Adipose tissue (tissue), 3 donors: ENCODE measurements around the gene PLCB3. TPM values are rescaled to one million over a fixed set of nuclear protein-coding genes. Genes with fewer than 3 reads are reported as not detected.
A peak's percentile ranks its signal among the peaks of the same experiment; 100 is the strongest.

Source experiments
- H3K27ac ChIP-seq: one replicate; pipeline ENCODE4 v1.5.1; 2013; ENCODE audit warnings: low read depth, low read length
- WGBS, 3 donors: extraction: QIAGEN DNeasy Blood & Tissue Kit; methylation state at CpG; one replicate each; pipeline ENCODE4 v1.1.7; 2013; 5-methylcytosine and 5-hydroxymethylcytosine counted together
- polyA plus RNA-seq, 3 donors: library from polyadenylated mRNA; stranded (reverse); fragments of 200-250 nt; gene quantifications; one replicate each; pipeline ENCODE4 v1.2.3, GENCODE V29; 2013
- donor health status: healthy with polysubstance abuse.
- donor health status: Bipolar disorder and iron deficiency.
- donor health status: healthy.

The PLCB3 gene
- polyA plus RNA-seq, 3 donors: 5.7 to 22.2 (median 11.1) TPM

DNA sequence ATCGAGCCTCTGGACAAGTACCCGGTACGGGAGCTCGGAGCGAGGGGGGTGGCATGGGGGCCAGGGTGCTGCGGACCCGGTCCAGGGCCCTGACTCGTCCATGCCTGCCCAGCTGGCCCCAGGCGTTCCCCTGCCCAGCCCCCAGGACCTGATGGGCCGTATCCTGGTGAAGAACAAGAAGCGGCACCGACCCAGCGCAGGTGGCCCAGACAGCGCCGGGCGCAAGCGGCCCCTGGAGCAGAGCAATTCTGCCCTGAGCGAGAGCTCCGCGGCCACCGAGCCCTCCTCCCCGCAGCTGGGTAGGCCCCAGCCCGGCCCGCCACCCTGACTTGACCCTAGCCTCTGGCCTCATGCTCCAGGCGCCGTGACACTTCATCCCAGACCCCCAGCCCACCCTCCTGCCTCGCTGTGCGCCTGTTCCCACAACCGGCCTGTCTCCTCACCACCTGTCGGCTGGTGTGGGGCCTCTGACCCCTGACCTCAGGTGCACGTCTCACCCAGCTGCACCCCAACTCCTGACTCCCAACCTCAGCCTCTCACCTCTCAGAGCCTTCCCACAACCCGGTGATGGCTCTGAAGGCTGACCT lies 7.7 kb downstream of the PLCB3 start:
- no peak overlapping the region for H3K27ac ChIP-seq

DNA sequence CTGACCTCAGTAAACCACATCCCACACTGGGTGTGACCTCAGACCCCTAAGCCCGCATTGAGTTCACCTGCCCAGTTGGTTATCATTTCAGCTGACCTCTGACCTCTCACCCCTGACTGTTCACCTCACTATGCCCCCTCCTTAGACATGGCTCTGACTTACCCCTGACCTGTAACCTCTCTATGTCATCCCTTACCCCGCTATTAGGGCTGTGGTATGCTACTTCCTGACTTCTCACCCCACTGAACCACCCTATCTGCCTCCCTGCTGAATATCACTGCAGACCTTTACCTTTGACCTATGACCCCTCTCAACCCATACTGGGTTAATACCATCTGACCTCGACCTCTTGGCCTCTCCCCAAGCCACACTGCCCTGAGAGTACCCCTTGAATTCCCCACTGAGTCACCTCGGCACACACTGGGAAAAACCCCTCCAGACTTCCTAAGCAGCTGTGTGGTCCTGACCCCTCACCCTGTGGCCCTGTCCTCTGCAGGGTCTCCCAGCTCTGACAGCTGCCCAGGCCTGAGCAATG lies 8.3 kb downstream of the PLCB3 start:
- 83 to 85% (median 84%) methylated on average over 4 of the region's 4 CpGs for WGBS, 3 donors
- no peak overlapping the region for H3K27ac ChIP-seq

More for the DNA sequence above, 7.7 kb downstream of the PLCB3 start:
- WGBS, 3 donors: 91 to 96% (median 92%) methylated on average over 16 to 32 of the region's 32 CpGs

- 89 to 95% (median 92%) methylated on average over 6 of the region's 6 CpGs for WGBS, 3 donors
- H3K27ac ChIP-seq: no peak overlapping the region
Observed at GRCh38 chr11:64260147-64260708, 8.9 kb downstream of the PLCB3 start.

DNA sequence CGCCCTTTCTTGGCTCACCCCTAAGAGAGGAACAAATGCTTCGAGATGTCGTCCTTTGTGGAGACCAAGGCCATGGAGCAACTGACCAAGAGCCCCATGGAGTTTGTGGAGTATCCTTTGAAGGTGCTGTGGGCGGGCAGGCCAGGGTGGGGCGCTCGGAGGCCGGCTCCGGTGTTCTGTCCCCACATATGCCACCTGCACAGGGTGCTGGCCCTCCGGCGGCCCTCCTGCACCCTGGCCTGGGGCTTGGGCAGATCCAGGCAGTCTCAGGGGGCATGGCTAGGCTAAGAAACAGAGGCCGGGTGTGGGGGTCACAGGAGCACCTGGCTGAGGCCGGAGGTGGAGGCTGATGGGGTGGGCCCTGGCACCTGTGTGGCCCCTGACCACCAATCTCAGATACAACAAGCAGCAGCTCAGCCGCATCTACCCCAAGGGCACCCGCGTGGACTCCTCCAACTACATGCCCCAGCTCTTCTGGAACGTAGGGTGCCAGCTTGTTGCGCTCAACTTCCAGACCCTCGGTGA lies 10.3 kb downstream of the PLCB3 start:
- 90 to 93% (median 92%) methylated on average over 18 of the region's 18 CpGs for WGBS, 3 donors
- H3K27ac ChIP-seq: no peak overlapping the region

DNA sequence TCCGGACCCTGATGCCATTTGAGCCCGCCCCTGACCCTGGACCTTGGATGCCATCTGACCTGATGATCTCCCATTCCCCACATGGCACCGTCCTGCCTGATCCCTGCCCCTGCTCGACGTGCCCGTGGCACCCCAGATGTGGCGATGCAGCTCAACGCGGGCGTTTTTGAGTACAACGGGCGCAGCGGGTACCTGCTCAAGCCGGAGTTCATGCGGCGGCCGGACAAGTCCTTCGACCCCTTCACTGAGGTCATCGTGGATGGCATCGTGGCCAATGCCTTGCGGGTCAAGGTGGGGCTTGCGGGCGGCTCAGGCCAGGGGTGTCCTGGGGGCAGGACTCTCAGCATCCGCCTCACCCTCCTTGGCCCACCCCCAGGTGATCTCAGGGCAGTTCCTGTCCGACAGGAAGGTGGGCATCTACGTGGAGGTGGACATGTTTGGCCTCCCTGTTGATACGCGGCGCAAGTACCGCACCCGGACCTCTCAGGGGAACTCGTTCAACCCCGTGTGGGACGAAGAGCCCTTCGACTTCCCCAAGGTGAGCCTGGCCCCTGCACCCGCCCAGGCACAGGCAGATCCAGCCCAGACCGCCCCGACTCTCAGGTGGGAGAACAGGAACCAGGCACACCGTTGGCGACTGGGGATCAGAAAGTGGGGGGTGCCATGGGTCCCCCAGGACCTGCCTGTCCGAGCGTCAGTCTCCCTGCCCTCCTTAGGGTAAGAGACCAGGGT lies 11.1 kb downstream of the PLCB3 start:
- no peak overlapping the region for H3K27ac ChIP-seq
- 92 to 94% (median 94%) methylated on average over 40 to 42 of the region's 42 CpGs for WGBS, 3 donors

GRCh38 chr11:64263021-64263946 lies 12.0 kb downstream of the PLCB3 start:
- 84 to 90% (median 86%) methylated on average over 29 of the region's 29 CpGs for WGBS, 3 donors
- no peak overlapping the region for H3K27ac ChIP-seq

GRCh38 chr11:64263947-64264317 lies 12.6 kb downstream of the PLCB3 start:
- H3K27ac ChIP-seq: no peak overlapping the region
- WGBS, 3 donors: 92 to 98% (median 95%) methylated on average over 8 of the region's 8 CpGs

GRCh38 chr11:64264371-64264852 lies 13.1 kb downstream of the PLCB3 start:
- H3K27ac ChIP-seq: no peak overlapping the region
- 87 to 91% (median 87%) methylated on average over 10 of the region's 10 CpGs for WGBS, 3 donors

GRCh38 chr11:64265176-64266160 lies 14.1 kb downstream of the PLCB3 start:
- no peak overlapping the region for H3K27ac ChIP-seq
- WGBS, 3 donors: 91 to 94% (median 92%) methylated on average over 33 to 35 of the region's 35 CpGs

- H3K27ac ChIP-seq: no peak overlapping the region
- 87 to 94% (median 92%) methylated on average over 15 of the region's 15 CpGs for WGBS, 3 donors
Observed at GRCh38 chr11:64266339-64266738, 15.0 kb downstream of the PLCB3 start.

DNA sequence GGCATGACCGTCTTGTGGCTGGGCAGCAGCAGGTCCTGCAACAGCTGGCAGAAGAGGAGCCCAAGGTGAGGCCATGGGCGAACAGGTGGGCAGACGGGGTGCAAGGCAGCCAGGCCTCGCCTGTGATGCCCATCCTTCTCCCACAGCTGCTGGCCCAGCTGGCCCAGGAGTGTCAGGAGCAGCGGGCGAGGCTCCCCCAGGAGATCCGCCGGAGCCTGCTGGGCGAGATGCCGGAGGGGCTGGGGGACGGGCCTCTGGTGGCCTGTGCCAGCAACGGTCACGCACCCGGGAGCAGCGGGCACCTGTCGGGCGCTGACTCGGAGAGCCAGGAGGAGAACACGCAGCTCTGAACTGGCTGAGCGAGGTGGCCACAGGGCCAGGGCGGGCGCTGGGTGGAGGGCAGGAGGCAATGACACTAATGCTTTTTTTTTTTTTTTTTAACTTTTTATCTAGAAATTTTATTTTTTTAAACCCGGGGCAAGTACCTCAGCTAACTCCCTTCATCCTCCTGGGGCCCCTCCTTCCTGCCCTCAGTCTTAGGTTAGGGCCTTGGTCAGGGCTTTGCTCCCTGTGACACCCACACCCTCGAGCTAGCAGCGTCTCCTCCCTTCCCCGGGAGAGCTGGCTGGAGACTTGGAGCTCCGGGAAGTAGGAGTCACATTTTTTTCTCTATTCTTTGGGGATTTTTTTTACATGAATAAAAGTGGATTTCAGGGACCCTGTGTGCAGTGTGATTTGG lies 16.0 kb downstream of the PLCB3 start:
- WGBS, 3 donors: 73 to 90% (median 77%) methylated on average over 27 of the region's 27 CpGs
- no peak overlapping the region for H3K27ac ChIP-seq

DNA sequence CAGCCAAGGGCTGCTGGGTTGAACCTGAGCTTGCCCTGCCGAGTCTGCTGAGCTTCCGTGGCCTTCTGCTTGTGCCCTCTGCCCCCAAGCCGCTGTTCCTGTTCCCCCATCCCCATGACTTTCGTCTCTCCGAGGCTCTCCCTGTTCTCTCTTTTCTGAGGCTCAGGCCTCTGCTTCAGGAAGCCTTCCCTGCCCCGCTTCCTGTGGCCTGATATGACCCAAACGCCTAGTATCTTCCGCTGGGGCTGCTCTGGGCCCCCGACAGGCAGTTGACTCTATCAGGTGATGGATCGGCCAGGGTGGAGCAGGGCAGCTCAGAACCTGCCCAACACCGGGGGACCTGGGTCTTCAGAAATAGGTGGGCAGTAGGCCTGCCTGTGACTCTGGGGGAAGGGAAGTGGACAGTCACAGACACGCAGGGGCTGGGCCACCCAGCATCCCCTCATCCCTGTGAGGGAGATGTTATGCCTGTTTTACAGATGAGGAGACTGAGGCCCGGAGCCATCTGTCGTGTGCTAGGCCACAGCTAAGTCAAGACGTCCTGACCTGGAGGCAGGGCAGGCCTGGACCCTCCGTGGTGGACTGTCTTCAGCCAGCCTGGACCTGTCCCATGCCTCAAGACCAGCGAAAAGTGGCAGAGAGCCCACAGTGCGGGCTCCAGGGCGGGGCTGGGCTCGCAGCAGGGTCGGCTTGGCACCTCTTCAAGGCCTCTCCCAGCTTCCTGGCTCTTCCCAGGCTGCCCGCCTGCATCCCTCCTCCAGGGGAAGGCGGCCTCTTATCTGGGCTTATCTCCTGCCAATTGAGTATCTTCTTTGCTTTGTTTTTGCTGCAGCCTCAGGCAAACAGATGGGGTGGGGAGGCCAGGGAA lies 16.9 kb downstream of the PLCB3 start:
- no peak overlapping the region for H3K27ac ChIP-seq
- WGBS, 3 donors: 20 to 44% (median 26%) methylated on average over 23 of the region's 23 CpGs

DNA sequence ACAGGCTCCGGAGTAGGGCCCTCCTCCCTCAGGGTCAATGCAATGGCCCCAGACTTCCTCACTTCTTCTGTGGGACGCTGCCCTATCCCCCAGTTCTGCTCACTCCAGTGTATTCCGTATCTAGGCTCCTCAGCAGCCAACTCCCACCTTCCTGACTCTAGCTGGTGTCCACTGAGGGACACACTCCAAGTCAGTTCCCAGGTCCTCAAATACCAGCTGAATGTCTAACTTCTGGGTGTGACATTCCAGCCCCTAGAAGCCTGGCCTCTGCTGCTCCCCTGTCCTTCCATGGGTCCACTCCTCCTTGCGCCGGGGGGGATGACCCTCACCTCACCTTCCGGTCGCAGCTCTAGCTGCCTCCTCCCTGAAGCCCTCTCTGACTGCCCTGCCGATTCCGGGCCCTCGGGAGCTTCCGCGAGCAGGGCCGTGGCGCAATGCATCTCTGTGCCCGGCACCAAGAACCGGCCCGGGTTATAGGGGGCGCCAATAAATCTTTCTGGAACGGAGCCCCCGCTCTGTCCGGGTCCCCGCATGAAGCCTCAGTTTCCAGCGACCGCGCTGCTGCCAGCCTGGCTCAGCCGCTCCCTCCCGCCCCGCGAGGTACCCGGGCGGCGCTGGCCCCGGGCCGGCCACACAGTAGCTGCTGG lies 17.7 kb downstream of the PLCB3 start:
- WGBS, 3 donors: 1% methylated on average over 33 to 34 of the region's 34 CpGs
- peak overlapping the region; percentile 48 for H3K27ac ChIP-seq

DNA sequence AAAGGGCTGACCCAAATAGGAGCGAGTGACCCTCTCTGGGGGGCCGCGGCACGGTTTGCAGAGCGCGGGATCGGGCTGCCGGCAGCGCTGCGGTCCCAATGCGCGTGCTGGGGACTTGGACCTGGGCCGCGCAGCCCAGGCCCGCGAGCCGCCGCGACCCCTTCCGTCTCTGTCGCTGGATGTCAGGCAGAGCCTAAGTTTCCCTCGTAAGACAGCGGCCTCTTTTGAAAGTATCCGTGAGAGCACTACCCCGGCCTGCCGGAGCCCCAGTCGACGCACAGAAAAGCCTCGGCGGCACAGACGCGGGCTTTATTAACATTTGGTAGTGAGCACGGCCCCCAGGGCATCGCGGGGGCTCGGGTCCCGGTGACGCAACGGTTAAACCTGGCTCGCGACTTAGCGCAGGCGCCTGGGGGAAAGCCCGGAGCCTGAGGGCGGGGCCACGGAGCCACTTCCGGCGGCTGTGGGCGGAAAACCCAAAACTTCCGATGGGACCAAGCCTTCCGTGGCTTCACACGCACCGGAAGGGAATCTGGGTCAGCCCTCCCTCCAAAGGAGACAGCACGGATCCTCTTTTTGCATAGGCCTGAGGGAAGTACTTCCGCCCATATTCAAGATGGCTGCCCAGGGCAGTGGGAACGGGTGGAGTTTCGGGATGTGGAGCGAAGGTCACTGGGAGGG lies 18.4 kb downstream of the PLCB3 start:
- WGBS, 3 donors: 0 to 1% (median 0%) methylated on average over 57 to 58 of the region's 58 CpGs
- H3K27ac ChIP-seq: peak overlapping the region; percentile 76
